K562 (cell line): ENCODE measurements around the gene STRADB. TPM values are rescaled to one million over a fixed set of nuclear protein-coding genes. Genes with fewer than 3 reads are reported as not detected.

Experiments used
- ATAC-seq: fragments of 200-7000 bp; cut with Tn5 transposase; 3 replicates; pipeline ENCODE4 v1.9.1; 2020; ENCODE audit warnings: moderate library complexity
- BruUV-seq: library from RNA; stranded (reverse); fragments of 400-500 nt; replicated peaks from 2 replicates; lab custom pipeline; 2021; lab: Mats Ljungman, UMichigan
- CTCF ChIA-PET: fragments of 300-600 bp; formaldehyde crosslinking; extraction: SDS; loops from one replicate; lab custom pipeline; 2021; ENCODE audit warnings: low intra/inter-chr PET ratio; lab: Yijun Ruan, JAX
- POLR2A ChIA-PET: fragments of 300-600, 350-650 bp; sonication (Branson Sonifier 250); formaldehyde crosslinking; extraction: SDS; loops from one replicate; lab custom pipeline; 2021; ENCODE audit warnings: antibody characterized with exemption, inconsistent platforms; lab: Yijun Ruan, JAX
- DNase-seq, 4 experiments: peaks; one replicate each; pipeline versions ENCODE4 v3.0.0 to v3.0.0-alpha.2; 2011 to 2018; ENCODE audit warnings: low spot score in 3 of 4, mixed read lengths in 3 of 4; ENCODE audit errors: extremely low read depth in 1 of 4
- FAIRE-seq: peaks from 2 replicates; lab custom pipeline; 2011; peaks lifted over from hg19 to GRCh38; lab: Jason Lieb, UNC
- H2AFZ ChIP-seq: 2 replicates; pipeline ENCODE4 v1.6.0; 2011; ENCODE audit warnings: low read depth, low read length, control low read depth, inconsistent platforms
- H3K27ac ChIP-seq: fragments of 200-600 bp; 3 replicates; pipeline ENCODE4 v1.8.0; 2011; ENCODE audit warnings: low read depth, mild to moderate bottlenecking, control low read depth, inconsistent platforms, low read length, moderate library complexity, mixed read lengths; ENCODE audit errors: extremely low read depth
- H3K27me3 ChIP-seq, 2 experiments: fragments of 300-600 bp in 1 of 2; 2 replicates in 1 of 2; 3 replicates in 1 of 2; pipeline versions ENCODE4 v1.6.0 to v1.8.0; 2011; ENCODE audit warnings: inconsistent platforms in 2 of 2, low read length in 2 of 2, mild to moderate bottlenecking in 1 of 2, mixed read lengths in 1 of 2, moderate library complexity in 1 of 2; ENCODE audit not compliant: control insufficient read depth in 2 of 2, insufficient read depth in 2 of 2
- H3K36me3 ChIP-seq: fragments of 300-600 bp; 3 replicates; pipeline ENCODE4 v1.8.0; 2011; ENCODE audit warnings: mild to moderate bottlenecking, low read length, inconsistent platforms; ENCODE audit not compliant: control insufficient read depth, insufficient read depth
- H3K4me1 ChIP-seq, 2 experiments: fragments of 200-600 bp in 1 of 2; replicated peaks in 1 of 2; 2 replicates in 1 of 2; 3 replicates in 1 of 2; pipeline versions ENCODE4 v1.5.1 to v1.8.0; 2011; ENCODE audit warnings: inconsistent platforms in 2 of 2, low read length in 2 of 2, mild to moderate bottlenecking in 1 of 2, mixed read lengths in 1 of 2, moderate library complexity in 1 of 2; ENCODE audit not compliant: control insufficient read depth in 2 of 2, insufficient read depth in 2 of 2
- H3K4me2 ChIP-seq: 2 replicates; pipeline ENCODE4 v1.6.1; 2011; ENCODE audit warnings: low read length, control low read depth, inconsistent platforms, mixed read lengths; ENCODE audit not compliant: insufficient read depth
- H3K4me3 ChIP-seq: fragments of 200-600 bp; sonication (generic), shearing (Covaris generic); 2 replicates; pipeline ENCODE4 v1.5.1; 2016; ENCODE audit warnings: control low read depth, inconsistent platforms
- H3K79me2 ChIP-seq: fragments of 200-600 bp; 3 replicates; pipeline ENCODE4 v1.8.0; 2011; ENCODE audit warnings: low read length, inconsistent platforms; ENCODE audit not compliant: control insufficient read depth, insufficient read depth
- H3K9ac ChIP-seq, 2 experiments: 2 replicates each; pipeline versions ENCODE4 v1.6.0 to v1.6.1; 2011; ENCODE audit warnings: low read depth in 2 of 2, low read length in 2 of 2, control low read depth in 1 of 2, inconsistent platforms in 1 of 2, mild to moderate bottlenecking in 1 of 2, mixed read lengths in 1 of 2; ENCODE audit not compliant: insufficient read depth in 1 of 2
- H3K9me1 ChIP-seq: one replicate; pipeline ENCODE4 v1.6.0; 2011; ENCODE audit warnings: inconsistent platforms, mild to moderate bottlenecking, low read length, moderate library complexity; ENCODE audit not compliant: control insufficient read depth, insufficient read depth
- H3K9me3 ChIP-seq: replicated peaks from 2 replicates; pipeline ENCODE4 v1.5.1; 2011; ENCODE audit warnings: low read depth, low read length, inconsistent platforms; ENCODE audit not compliant: control insufficient read depth, insufficient read depth
- H4K20me1 ChIP-seq: replicated peaks from 2 replicates; pipeline ENCODE4 v1.6.1; 2011; ENCODE audit warnings: low read length, inconsistent platforms, mixed read lengths; ENCODE audit not compliant: control insufficient read depth, insufficient read depth
- ARNT ChIP-seq, 2 experiments: fragments of 450-650 bp; IDR thresholded peaks; 2 replicates each; pipeline ENCODE4 v1.6.1; 2016; ENCODE audit warnings: mild to moderate bottlenecking in 1 of 2
- CBX2 ChIP-seq: fragments of 200-600 bp; sonication (generic); IDR thresholded peaks from one replicate; pipeline ENCODE4 v1.6.1; 2012; ENCODE audit warnings: mild to moderate bottlenecking, low read length, inconsistent platforms; ENCODE audit not compliant: insufficient read depth, poor library complexity, severe bottlenecking
- DMBX1 ChIP-seq: fragments of 250-450 bp; sonication (Bioruptor Pico); IDR thresholded peaks from 2 replicates; pipeline ENCODE4 v1.8.0; 2022; ENCODE audit warnings: inconsistent platforms, mild to moderate bottlenecking, moderate library complexity, borderline replicate concordance
- HDAC1 ChIP-seq, 2 experiments: fragments of 450-650 bp; IDR thresholded peaks; 2 replicates each; pipeline ENCODE4 v1.6.1; 2016 to 2017; ENCODE audit warnings: inconsistent platforms in 1 of 2, mild to moderate bottlenecking in 1 of 2, moderate library complexity in 1 of 2
- MLLT1 ChIP-seq, 2 experiments: fragments of 450-650 bp; IDR thresholded peaks; 2 replicates each; pipeline ENCODE4 v1.6.1; 2016
- MNT ChIP-seq, 2 experiments: fragments of 450-650 bp; conservative IDR thresholded peaks; 2 replicates each; pipeline ENCODE4 v1.6.1; 2017; ENCODE audit warnings: mild to moderate bottlenecking in 2 of 2, moderate library complexity in 2 of 2
- PYGO2 ChIP-seq: fragments of 450-650 bp; IDR thresholded peaks from 2 replicates; pipeline ENCODE4 v1.6.1; 2016; ENCODE audit warnings: mild to moderate bottlenecking, missing genetic modification characterization, moderate library complexity, missing compliant biosample characterization
- SETDB1 ChIP-seq: IDR thresholded peaks from one replicate; pipeline ENCODE4 v1.6.1; 2012; ENCODE audit warnings: low read length, control low read depth, inconsistent platforms
- TAL1 ChIP-seq: fragments of 450-650 bp; IDR thresholded peaks from 2 replicates; pipeline ENCODE4 v1.6.1; 2016; ENCODE audit warnings: mild to moderate bottlenecking
- TEAD4 ChIP-seq, 2 experiments: sonication (generic) in 1 of 2; formaldehyde crosslinking in 1 of 2; IDR thresholded peaks; 2 replicates each; pipeline versions ENCODE4 v1.6.1 to v1.8.0; 2012 to 2022; ENCODE audit warnings: borderline replicate concordance in 1 of 2, inconsistent platforms in 1 of 2, low read length in 1 of 2, mild to moderate bottlenecking in 1 of 2, missing genetic modification reagents in 1 of 2
- ZNF592 ChIP-seq: fragments of 450-650 bp; IDR thresholded peaks from 2 replicates; pipeline ENCODE4 v1.6.1; 2017; ENCODE audit warnings: antibody characterized with exemption, mild to moderate bottlenecking
- WGBS: fragments of 100-300 bp; shearing (Covaris generic); methylation state at CpG from one replicate; pipeline ENCODE4 v1.1.6; 2016; ENCODE audit warnings: low coverage, mixed read lengths; ENCODE audit not compliant: insufficient coverage; ENCODE audit errors: missing lambda C conversion rate; 5-methylcytosine and 5-hydroxymethylcytosine counted together
- in situ Hi-C: fragments of 300-500 bp; cut with MboI; formaldehyde crosslinking; loops from 4 replicates; pipeline ENCODE4 v1.15.0; 2018; ENCODE audit warnings: inconsistent platforms, mixed read lengths
- intact Hi-C: fragments of 100-400 bp; cut with micrococcal nuclease; formaldehyde crosslinking; loops from 2 replicates; pipeline ENCODE4 v1.14.2; 2022
- polyA plus RNA-seq, 8 experiments: library from polyadenylated mRNA; depleted of rRNA in 4 of 8; stranded (reverse) in 5 of 8; unstranded in 3 of 8; fragments of >200 nt; fragmentation: Nextera tagmentation in 2 of 8; fragmentation: Illumina TruSeq in 1 of 8; extraction: Ambion mirVana in 2 of 8; extraction: Trizol in 1 of 8; gene quantifications; 2 replicates each; pipeline versions ENCODE4 v1.2.1 to v1.2.3, GENCODE V29; 2011 to 2014; ENCODE audit warnings: inconsistent platforms in 1 of 8, missing spikeins in 1 of 8
- total RNA-seq, 7 experiments: library from RNA; depleted of rRNA in 6 of 7; stranded (reverse); fragments of >200 nt in 6 of 7; fragmentation: Illumina TruSeq in 2 of 7; extraction: Trizol in 2 of 7; gene quantifications; 2 replicates each; pipeline versions ENCODE4 v1.2.1 to v1.2.3, GENCODE V29; 2011 to 2021; ENCODE audit warnings: low replicate concordance in 1 of 7

Gene STRADB
- total and polyA plus RNA-seq, 9 of the 15 experiments (the other 6 are each of a cell fraction or from before 2014, with no cell fraction given): 6.9 to 30.6 (median 15.7) TPM

GRCh38 chr2:201404699-201405280, 46.8 kb upstream of the STRADB start:
- Histone ChIP-seq H4K20me1 (no peaks in the 10 kb centered on the region), H3K27ac (peak overlapping the region; percentile 63; the same call in 2 of the 3 replicates), H3K9me1 (no peaks in the 10 kb centered on the region), H3K4me2 (peak overlapping the region; percentile 61), H3K9ac (peak overlapping the region in 1 of 2 experiments; percentile 48; a peak in 2 of 4 replicates), H3K4me1 (peaks cover 11 to 18% of the 10 kb centered on the region in 2 experiments; a peak in 4 of 5 replicates), H3K27me3 (no peaks in the 10 kb centered on the region), H3K36me3 (peaks cover 2% of the 10 kb centered on the region; the same call in 1 of the 3 replicates), H3K4me3 (peak overlapping the region; percentile 37; the same call in 1 of the 2 replicates), H3K79me2 (peaks cover 65% of the 10 kb centered on the region), H3K9me3 (no peaks in the 10 kb centered on the region), H2AFZ (no peak overlapping the region)
- ChIA-PET POLR2A (interaction anchor here (0.6 to 2.1 kb wide), 4 partner anchors 9 to 648 kb away, joined by 3 to 5 read pairs (median 5); no protein-coding TSS in a partner anchor), CTCF (no interaction called here)
- 6% methylated on average over 3 of the region's 3 CpGs for WGBS
- DNase-seq: peak in 2 of 4 experiments; percentile 18 to 44
- intact Hi-C loops (loop anchor here (5.0 kb wide), 2 partner anchors 48 to 287 kb away; partner anchors contain the start of genes CFLAR, STRADB and TRAK2), in situ Hi-C loops (no loop called here)
- FAIRE-seq: peak; percentile 78
- peak; percentile 76 for ATAC-seq
- no TSS peak for BruUV-seq
- no peak for TF ChIP-seq CBX2
- no peak for TF ChIP-seq PYGO2 (tag)
- TF ChIP-seq MNT (conservative IDR thresholded peaks at IDR 0.05): peak in 1 of 2 experiments; percentile 31; a peak in 1 of 4 replicates
- TF ChIP-seq TEAD4 (IDR thresholded peaks at IDR 0.05; ENCODE audit: low read length): peak; percentile 9; the same call in 1 of the 2 replicates
- no peak for TF ChIP-seq TEAD4 (CRISPR knock-in tag; IDR thresholded peaks at IDR 0.05; ENCODE audit: borderline replicate concordance)
- 0 out of 4 replicates have a peak, but pooled peaks of 1 of the 2 experiments have one; percentile 25 for TF ChIP-seq HDAC1 (IDR thresholded peaks at IDR 0.05)
- TF ChIP-seq MLLT1 (IDR thresholded peaks at IDR 0.05): peak in 1 of 2 experiments; percentile 51; a peak in 2 of 4 replicates
- TF ChIP-seq ZNF592: peak; percentile 48; the same call in 1 of the 2 replicates
- no peak for TF ChIP-seq SETDB1
- TF ChIP-seq ARNT (IDR thresholded peaks at IDR 0.05): 0 out of 4 replicates have a peak, but pooled peaks of 1 of the 2 experiments have one; percentile 29
- 0 out of 2 replicates have a peak, but pooled peaks have one; percentile 5 for TF ChIP-seq TAL1
- TF ChIP-seq DMBX1 (CRISPR knock-in tag): peak; percentile 17; the same call in 1 of the 2 replicates
